HCT116 (cell line): Measurements from ENCODE around the gene EML2. TPM values are rescaled to one million over a fixed set of nuclear protein-coding genes. Genes with fewer than 3 reads are reported as not detected.

Experiments used
- ATAC-seq: fragments of 200-7000 bp; cut with Tn5 transposase; 2 replicates; pipeline ENCODE4 v1.9.1; 2020; ENCODE audit warnings: mild to moderate bottlenecking, moderate library complexity
- BruUV-seq: library from RNA; stranded (reverse); fragments of 400-500 nt; replicated peaks from 2 replicates; lab custom pipeline; 2021; lab: Mats Ljungman, UMichigan
- CTCF ChIA-PET: fragments of 300-600 bp; sonication (Branson Sonifier 250); formaldehyde crosslinking; loops from one replicate; lab custom pipeline; 2021; ENCODE audit warnings: antibody characterized with exemption; lab: Charles Lee
- POLR2A ChIA-PET: fragments of 300-600, 350-600 bp; sonication (Branson Sonifier 250); formaldehyde crosslinking; loops from one replicate; lab custom pipeline; 2021; ENCODE audit warnings: antibody characterized with exemption; lab: Charles Lee
- RAD21 ChIA-PET, 2 experiments: fragments of 300-600 bp; sonication (Branson Sonifier 250); formaldehyde crosslinking; loops; one replicate each; lab custom pipeline; 2023; ENCODE audit warnings: low total read pairs in 2 of 2; ENCODE audit not compliant: uncharacterized antibody in 2 of 2, unreplicated experiment in 2 of 2, low non-redundant PET in 1 of 2; lab: Charles Lee
- DNase-seq: peaks from one replicate; pipeline ENCODE4 v3.0.0-alpha.2; 2010; ENCODE audit warnings: low read depth, low spot score
- H2AFZ ChIP-seq: fragments of 200-600 bp; shearing (Covaris generic), sonication (generic); 2 replicates; pipeline ENCODE4 v1.6.1; 2017; ENCODE audit warnings: low read depth, mixed run types, mixed read lengths, antibody characterized with exemption, low read length; ENCODE audit not compliant: poor library complexity, severe bottlenecking
- H3K27ac ChIP-seq: 2 replicates; pipeline ENCODE4 v1.5.1; 2012; ENCODE audit warnings: low read depth, low read length
- H3K27me3 ChIP-seq: fragments of 200-600 bp; sonication (generic); 2 replicates; pipeline ENCODE4 v1.6.1; 2016; ENCODE audit warnings: mixed run types, low read length, mixed read lengths; ENCODE audit not compliant: insufficient read depth
- H3K36me3 ChIP-seq, 2 experiments: fragments of 200-500 bp in 1 of 2; fragments of 200-600 bp in 1 of 2; sonication (Bioruptor generic) in 1 of 2; sonication (generic) in 1 of 2; 2 replicates each; pipeline versions ENCODE4 v1.5.1 to v1.6.1; 2014 to 2016; ENCODE audit warnings: low read length in 2 of 2, inconsistent platforms in 1 of 2, mixed read lengths in 1 of 2, mixed run types in 1 of 2; ENCODE audit not compliant: insufficient read depth in 2 of 2, control insufficient read depth in 1 of 2
- H3K4me1 ChIP-seq, 2 experiments: fragments of 200-600 bp in 1 of 2; sonication (generic) in 1 of 2; 2 replicates each; pipeline versions ENCODE4 v1.5.1 to v1.6.1; 2012 to 2017; ENCODE audit warnings: low read length in 2 of 2, inconsistent platforms in 1 of 2, mild to moderate bottlenecking in 1 of 2, mixed read lengths in 1 of 2, mixed run types in 1 of 2, moderate library complexity in 1 of 2; ENCODE audit not compliant: insufficient read depth in 2 of 2, control insufficient read depth in 1 of 2
- H3K4me2 ChIP-seq: fragments of 200-600 bp; sonication (generic); 2 replicates; pipeline ENCODE4 v1.6.1; 2017; ENCODE audit warnings: mixed run types, low read length, mixed read lengths
- H3K4me3 ChIP-seq, 2 experiments: fragments of 200-600 bp in 1 of 2; sonication (generic) in 1 of 2; replicated peaks in 1 of 2; 2 replicates each; pipeline ENCODE4 v1.5.1; 2011 to 2016; ENCODE audit warnings: low read length in 2 of 2, control low read depth in 1 of 2, low read depth in 1 of 2, mild to moderate bottlenecking in 1 of 2, mixed read lengths in 1 of 2, mixed run types in 1 of 2
- H3K79me2 ChIP-seq: fragments of 200-600 bp; sonication (generic); 2 replicates; pipeline ENCODE4 v1.6.1; 2017; ENCODE audit warnings: mild to moderate bottlenecking, mixed run types, low read length, moderate library complexity, mixed read lengths; ENCODE audit not compliant: insufficient read depth
- H3K9ac ChIP-seq: fragments of 200-600 bp; sonication (generic); 2 replicates; pipeline ENCODE4 v1.6.1; 2016; ENCODE audit warnings: low read length, mixed read lengths
- H3K9me2 ChIP-seq: fragments of 200-600 bp; sonication (generic), shearing (Covaris generic); 2 replicates; pipeline ENCODE4 v1.6.1; 2017; ENCODE audit warnings: mixed run types, mild to moderate bottlenecking, moderate library complexity; ENCODE audit not compliant: insufficient read depth
- H3K9me3 ChIP-seq, 2 experiments: fragments of 200-500 bp in 1 of 2; fragments of 200-600 bp in 1 of 2; sonication (Bioruptor generic) in 1 of 2; sonication (generic) in 1 of 2; 2 replicates each; pipeline ENCODE4 v1.6.1; 2014 to 2017; ENCODE audit warnings: low read length in 2 of 2, mixed read lengths in 2 of 2, inconsistent platforms in 1 of 2, low read depth in 1 of 2, mild to moderate bottlenecking in 1 of 2, mixed run types in 1 of 2, moderate library complexity in 1 of 2; ENCODE audit not compliant: control insufficient read depth in 1 of 2, insufficient read depth in 1 of 2
- H4K20me1 ChIP-seq: fragments of 200-600 bp; sonication (generic), shearing (Covaris generic); 2 replicates; pipeline ENCODE4 v1.6.1; 2017; ENCODE audit warnings: mixed run types, mild to moderate bottlenecking, moderate library complexity; ENCODE audit not compliant: insufficient read depth
- CBX3 ChIP-seq: IDR thresholded peaks from 2 replicates; pipeline ENCODE4 v1.6.1; 2012; ENCODE audit warnings: low read depth
- ELF1 ChIP-seq: IDR thresholded peaks from 2 replicates; pipeline ENCODE4 v1.6.1; 2012; ENCODE audit warnings: low read depth, borderline replicate concordance
- EZH2 ChIP-seq: fragments of 200-600 bp; sonication (generic); IDR thresholded peaks from 2 replicates; pipeline ENCODE4 v1.6.1; 2017; ENCODE audit warnings: antibody characterized with exemption, mixed run types
- EZH2phosphoT487 ChIP-seq: fragments of 200-600 bp; IDR thresholded peaks from 2 replicates; pipeline ENCODE4 v1.6.1; 2018; ENCODE audit warnings: antibody characterized with exemption, borderline replicate concordance
- FOSL1 ChIP-seq: IDR thresholded peaks from 2 replicates; pipeline ENCODE4 v1.6.1; 2012; ENCODE audit warnings: low read depth
- MAX ChIP-seq: IDR thresholded peaks from 2 replicates; pipeline ENCODE4 v1.6.1; 2012
- POLR2AphosphoS5 ChIP-seq: IDR thresholded peaks from 2 replicates; pipeline ENCODE4 v1.6.1; 2011; ENCODE audit warnings: mild to moderate bottlenecking, low read depth, low read length, moderate library complexity
- RAD21 ChIP-seq: IDR thresholded peaks from 2 replicates; pipeline ENCODE4 v1.6.1; 2012; ENCODE audit warnings: low read depth, mild to moderate bottlenecking
- SP1 ChIP-seq: IDR thresholded peaks from 2 replicates; pipeline ENCODE4 v1.6.1; 2012; ENCODE audit warnings: low read depth
- ZNF274 ChIP-seq: fragments of 200-500 bp; sonication (Bioruptor generic); IDR thresholded peaks from 2 replicates; pipeline ENCODE4 v1.6.1; 2014; ENCODE audit warnings: mild to moderate bottlenecking, low read depth, low read length, inconsistent platforms
- intact Hi-C: fragments of 100-400 bp; cut with micrococcal nuclease; formaldehyde crosslinking; loops from 2 replicates; pipeline ENCODE4 v1.10.0; 2022
- total RNA-seq: library from RNA; stranded (reverse); gene quantifications from one replicate; pipeline ENCODE4 v1.2.1, GENCODE V29; 2021; ENCODE audit not compliant: unreplicated experiment
- TF ChIP-seq, protein P1 (sequence below), 3 experiments: fragments of 200-600 bp in 1 of 3; sonication (generic) in 1 of 3; IDR thresholded peaks in 2 of 3; conservative IDR thresholded peaks in 1 of 3; 2 replicates each; pipeline ENCODE4 v1.5.1; 2012 to 2017; ENCODE audit warnings: low read depth in 2 of 3, low read length in 2 of 3, antibody characterized with exemption in 1 of 3, borderline replicate concordance in 1 of 3, control low read depth in 1 of 3, mild to moderate bottlenecking in 1 of 3, mixed read lengths in 1 of 3, mixed run types in 1 of 3, moderate library complexity in 1 of 3; ENCODE audit not compliant: insufficient read depth in 1 of 3
- TF ChIP-seq, protein P2 (sequence below): IDR thresholded peaks from 2 replicates; pipeline ENCODE4 v1.6.1; 2011; ENCODE audit warnings: mild to moderate bottlenecking, low read length, moderate library complexity; ENCODE audit not compliant: insufficient replicate concordance; ENCODE audit errors: extremely low read depth

The EML2 gene
- total RNA-seq, 1 experiment from 2014 or later: 131 TPM

GRCh38 chr19:45578861-45579260, 60.3 kb downstream of the EML2 start:
- ChIA-PET RAD21 (no interaction called here), CTCF (no interaction called here), POLR2A (no interaction called here)
- H3K36me3 ChIP-seq: no peaks in the 10 kb centered on the region
- no TSS peak for BruUV-seq
- TF ChIP-seq FOSL1 (no peak), CBX3 (no peak), RAD21 (no peak), EZH2 (no peak)
- TF ChIP-seq, protein P1, sequence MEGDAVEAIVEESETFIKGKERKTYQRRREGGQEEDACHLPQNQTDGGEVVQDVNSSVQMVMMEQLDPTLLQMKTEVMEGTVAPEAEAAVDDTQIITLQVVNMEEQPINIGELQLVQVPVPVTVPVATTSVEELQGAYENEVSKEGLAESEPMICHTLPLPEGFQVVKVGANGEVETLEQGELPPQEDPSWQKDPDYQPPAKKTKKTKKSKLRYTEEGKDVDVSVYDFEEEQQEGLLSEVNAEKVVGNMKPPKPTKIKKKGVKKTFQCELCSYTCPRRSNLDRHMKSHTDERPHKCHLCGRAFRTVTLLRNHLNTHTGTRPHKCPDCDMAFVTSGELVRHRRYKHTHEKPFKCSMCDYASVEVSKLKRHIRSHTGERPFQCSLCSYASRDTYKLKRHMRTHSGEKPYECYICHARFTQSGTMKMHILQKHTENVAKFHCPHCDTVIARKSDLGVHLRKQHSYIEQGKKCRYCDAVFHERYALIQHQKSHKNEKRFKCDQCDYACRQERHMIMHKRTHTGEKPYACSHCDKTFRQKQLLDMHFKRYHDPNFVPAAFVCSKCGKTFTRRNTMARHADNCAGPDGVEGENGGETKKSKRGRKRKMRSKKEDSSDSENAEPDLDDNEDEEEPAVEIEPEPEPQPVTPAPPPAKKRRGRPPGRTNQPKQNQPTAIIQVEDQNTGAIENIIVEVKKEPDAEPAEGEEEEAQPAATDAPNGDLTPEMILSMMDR (IDR thresholded peaks at IDR 0.05 in 2 of 3, conservative IDR thresholded peaks at IDR 0.05 in 1 of 3; ENCODE audit: borderline replicate concordance in 1 of 3, insufficient read depth in 1 of 3, low read depth in 2 of 3, low read length in 2 of 3): no peak
- intact Hi-C loops: no loop called here
- no peak overlapping the region for H3K9ac ChIP-seq
- H2AFZ ChIP-seq: no peak overlapping the region
- H3K4me1 ChIP-seq: peaks cover 5 to 21% of the 10 kb centered on the region in 2 experiments
- H3K79me2 ChIP-seq: peaks cover 44% of the 10 kb centered on the region
- H3K9me2 ChIP-seq: no peaks in the 10 kb centered on the region
- H3K27me3 ChIP-seq: no peaks in the 10 kb centered on the region
- no peaks in the 10 kb centered on the region for H3K9me3 ChIP-seq
- H3K27ac ChIP-seq: no peak overlapping the region
- H4K20me1 ChIP-seq: no peaks in the 10 kb centered on the region
- H3K4me2 ChIP-seq: no peak overlapping the region
- ATAC-seq: no peak
- DNase-seq: no peak
- no peak overlapping the region for H3K4me3 ChIP-seq

DNA sequence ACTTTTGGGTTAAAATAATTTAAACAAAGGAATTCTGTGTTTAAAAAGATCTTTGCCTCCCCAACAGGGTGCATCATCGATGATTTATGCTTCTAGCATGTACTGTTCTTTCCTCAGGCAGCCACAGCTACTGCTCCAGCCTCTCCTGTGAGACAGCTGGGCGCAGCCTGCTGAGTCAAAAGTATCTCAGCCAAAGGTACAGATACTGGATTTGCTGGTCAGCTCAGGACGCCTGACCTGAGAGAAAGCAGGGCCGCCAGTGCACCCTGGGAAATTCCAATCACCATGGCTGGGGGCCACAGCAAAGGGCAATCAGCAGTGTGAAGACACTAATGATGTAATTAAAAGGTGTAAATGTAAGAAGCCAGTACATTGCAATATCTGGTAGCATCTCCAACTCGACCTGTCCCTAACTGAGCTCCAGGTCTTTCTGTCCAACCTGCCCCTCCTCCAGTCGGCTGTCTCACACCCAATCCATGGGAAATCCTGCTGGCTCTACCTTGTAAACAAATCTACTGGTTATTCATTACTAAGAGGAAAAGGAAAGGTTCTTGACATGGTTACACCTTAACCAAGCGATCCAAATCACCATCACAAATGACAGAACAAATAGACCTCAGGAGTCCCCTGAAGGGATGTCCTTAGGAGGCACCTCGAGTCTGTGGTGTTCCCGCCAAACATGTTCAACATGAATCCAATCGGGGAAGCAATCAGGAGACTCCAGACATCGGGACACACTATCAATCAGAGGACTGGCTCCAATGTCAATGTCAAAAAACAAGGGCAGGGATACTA, 61.9 kb downstream of the EML2 start:
- Histone ChIP-seq H3K4me2 (peak overlapping the region; percentile 24), H2AFZ (no peak overlapping the region), H3K36me3 (no peaks in the 10 kb centered on the region), H4K20me1 (no peaks in the 10 kb centered on the region), H3K27me3 (no peaks in the 10 kb centered on the region), H3K9me2 (no peaks in the 10 kb centered on the region), H3K4me1 (peaks cover 5 to 21% of the 10 kb centered on the region in 2 experiments), H3K9ac (peak overlapping the region; percentile 9; the same call in 1 of the 2 replicates), H3K27ac (peak overlapping the region; percentile 23; the same call in 1 of the 2 replicates), H3K79me2 (peaks cover 44% of the 10 kb centered on the region), H3K4me3 (no peak overlapping the region), H3K9me3 (no peaks in the 10 kb centered on the region)
- intact Hi-C loops: no loop called here
- ChIA-PET RAD21 (no interaction called here), CTCF (interaction anchor here (1.1 to 1.8 kb wide), 2 partner anchors 19 to 64 kb away, joined by 5 read pairs; no protein-coding TSS in a partner anchor), POLR2A (no interaction called here)
- peak; percentile 85 for ATAC-seq
- BruUV-seq: no TSS peak
- DNase-seq: no peak
- 0 out of 2 replicates have a peak, but pooled peaks have one; percentile 12 for TF ChIP-seq SP1
- TF ChIP-seq POLR2AphosphoS5: no peak
- no peak for TF ChIP-seq MAX
- TF ChIP-seq ZNF274: no peak
- TF ChIP-seq, protein P2, sequence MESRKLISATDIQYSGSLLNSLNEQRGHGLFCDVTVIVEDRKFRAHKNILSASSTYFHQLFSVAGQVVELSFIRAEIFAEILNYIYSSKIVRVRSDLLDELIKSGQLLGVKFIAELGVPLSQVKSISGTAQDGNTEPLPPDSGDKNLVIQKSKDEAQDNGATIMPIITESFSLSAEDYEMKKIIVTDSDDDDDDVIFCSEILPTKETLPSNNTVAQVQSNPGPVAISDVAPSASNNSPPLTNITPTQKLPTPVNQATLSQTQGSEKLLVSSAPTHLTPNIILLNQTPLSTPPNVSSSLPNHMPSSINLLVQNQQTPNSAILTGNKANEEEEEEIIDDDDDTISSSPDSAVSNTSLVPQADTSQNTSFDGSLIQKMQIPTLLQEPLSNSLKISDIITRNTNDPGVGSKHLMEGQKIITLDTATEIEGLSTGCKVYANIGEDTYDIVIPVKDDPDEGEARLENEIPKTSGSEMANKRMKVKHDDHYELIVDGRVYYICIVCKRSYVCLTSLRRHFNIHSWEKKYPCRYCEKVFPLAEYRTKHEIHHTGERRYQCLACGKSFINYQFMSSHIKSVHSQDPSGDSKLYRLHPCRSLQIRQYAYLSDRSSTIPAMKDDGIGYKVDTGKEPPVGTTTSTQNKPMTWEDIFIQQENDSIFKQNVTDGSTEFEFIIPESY: no peak
- no peak for TF ChIP-seq ELF1
- TF ChIP-seq EZH2phosphoT487: no peak
